ENCODE results near the gene ROCK2. TPM values are rescaled to one million over a fixed set of nuclear protein-coding genes. Genes with fewer than 3 reads are reported as not detected.

The ROCK2 gene
- total and polyA plus RNA-seq, 2 of the 8 experiments (the other 6 are each of a cell fraction or from before 2014, with no cell fraction given): 2.7 to 29.0 TPM

DNA sequence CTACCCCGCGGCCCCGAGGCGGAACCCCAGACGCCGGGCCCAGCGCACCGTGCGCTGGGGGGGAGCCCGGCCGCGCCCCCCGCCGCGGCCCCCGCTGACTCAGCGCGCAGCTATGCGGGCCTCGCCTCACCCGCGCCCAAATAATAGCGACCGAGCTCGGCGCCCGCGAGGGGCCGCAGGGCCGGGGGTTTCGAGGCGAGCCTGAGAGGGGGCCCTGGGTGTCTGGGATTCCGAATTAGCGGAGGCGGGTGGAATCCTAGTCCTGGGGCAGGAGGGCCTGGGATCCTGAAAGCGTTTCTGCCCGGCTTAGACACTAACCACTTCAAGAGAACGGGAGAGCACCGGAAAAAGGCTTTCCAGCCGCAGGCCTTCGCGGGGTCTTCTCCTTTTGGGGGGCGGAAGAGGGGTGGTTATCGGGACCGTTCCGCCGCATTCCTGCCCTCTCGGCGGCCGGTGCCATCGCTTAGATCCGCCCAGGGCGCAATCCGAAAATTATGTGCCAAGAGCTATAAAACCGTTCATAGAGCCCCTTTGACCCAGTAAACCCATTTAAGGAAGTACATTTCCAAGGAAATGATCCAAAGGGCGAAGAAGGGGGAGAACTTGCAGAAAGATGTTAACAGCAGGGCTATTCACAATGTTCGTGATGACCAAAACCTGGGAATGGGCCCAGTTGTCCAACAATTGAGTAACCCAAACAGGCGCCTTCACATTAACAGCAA is 681 bp upstream of the ROCK2 start:
- peak overlapping the region; percentile 20; the same call in 1 of the 2 replicates for H2AFZ ChIP-seq (ENCODE audit: low read length)
- no peak overlapping the region for H3K23ac ChIP-seq (ENCODE audit: insufficient read length)
- no peak overlapping the region for H2BK20ac ChIP-seq (ENCODE audit: low read length)
- H3K4me3 ChIP-seq (ENCODE audit: extremely low read depth in 1 of 4, insufficient read depth in 2 of 4, low read depth in 3 of 4, low read length in 4 of 4): peak overlapping the region; percentile 61 to 92 (median 72)
- H3K56ac ChIP-seq (replicated peaks; ENCODE audit: insufficient read length, low read depth, low read length): peak overlapping the region; percentile 54
- H3K9ac ChIP-seq (replicated peaks in 1 of 4; ENCODE audit: extremely low read depth in 1 of 4, low read depth in 3 of 4, low read length in 3 of 4): peak overlapping the region; percentile 44 to 69 (median 62)
- peak overlapping the region; percentile 81 for H3K27ac ChIP-seq (ENCODE audit: low read depth, low read length)
- no peak overlapping the region for H2BK12ac ChIP-seq (ENCODE audit: low read depth, low read length)
- H3K27me3 ChIP-seq (replicated peaks in 1 of 4; ENCODE audit: control insufficient read depth in 3 of 4, extremely low read depth in 1 of 4, insufficient read depth in 3 of 4, low read length in 3 of 4): no peaks in the 10 kb centered on the region; a peak in 1 of 7 replicates
- peaks cover 4 to 15% of the 10 kb centered on the region in 2 experiments for H4K20me1 ChIP-seq (replicated peaks in 1 of 2; ENCODE audit: control insufficient read depth in 1 of 2, insufficient read depth in 2 of 2, low read length in 2 of 2)
- WGBS, 2 experiments (ENCODE audit: extremely low coverage in 1 of 2, insufficient coverage in 1 of 2, insufficient read length in 1 of 2, insufficient replicate concordance in 2 of 2, low coverage in 1 of 2, low lambda C conversion rate in 2 of 2, missing lambda C conversion rate in 1 of 2): 3% methylated on average over 52 of the region's 58 CpGs; no CpG with 5 or more reads in 1 of the 2 experiments
- no peak overlapping the region for H3K14ac ChIP-seq (ENCODE audit: insufficient read length)
- no peak for FAIRE-seq
- peak overlapping the region; percentile 64; the same call in 1 of the 2 replicates for H4K8ac ChIP-seq (ENCODE audit: extremely low read depth, insufficient read depth, low read length)
- H2BK15ac ChIP-seq (ENCODE audit: low read length): peak overlapping the region; percentile 84; the same call in 1 of the 2 replicates
- H3K4me2 ChIP-seq (ENCODE audit: insufficient read depth in 1 of 2, low read depth in 2 of 2, low read length in 2 of 2): peak overlapping the region; percentile 73 to 79
- peaks cover 0 to 6% (median 3%) of the 10 kb centered on the region in 4 experiments; a peak in 5 of 7 replicates for H3K4me1 ChIP-seq (replicated peaks in 1 of 4; ENCODE audit: control insufficient read depth in 3 of 4, insufficient read depth in 4 of 4, low read length in 3 of 4)
- peak; percentile 10 to 73 for DNase-seq (ENCODE audit: low read depth in 1 of 2, low spot score in 2 of 2)
- H3K23me2 ChIP-seq (ENCODE audit: low read depth, low read length): peaks cover 10% of the 10 kb centered on the region
- H2BK120ac ChIP-seq (replicated peaks; ENCODE audit: low read depth, low read length): no peak overlapping the region
- H3K36me3 ChIP-seq (ENCODE audit: control insufficient read depth in 2 of 4, insufficient read depth in 4 of 4, low read length in 3 of 4): no peaks in the 10 kb centered on the region
- H4K91ac ChIP-seq (replicated peaks; ENCODE audit: insufficient read length, low read length): peak overlapping the region; percentile 94
- H4K5ac ChIP-seq (ENCODE audit: insufficient read length, low read depth, low read length): peak overlapping the region; percentile 50
- no peak overlapping the region for H2AK5ac ChIP-seq (ENCODE audit: low read depth, low read length)
- POLR2A ChIA-PET (ENCODE audit: partially characterized antibody): interaction anchor here (0.6 to 3.0 kb wide), 22 partner anchors 9 to 421 kb away, joined by 3 to 10 read pairs (median 4); partner anchors contain the start of gene SLC66A3
- H3K79me1 ChIP-seq (ENCODE audit: low read depth, low read length): 0 out of 2 replicates have a peak, but pooled peaks cover 3% of the 10 kb centered on the region
- H3K18ac ChIP-seq (ENCODE audit: extremely low read depth, low read length): peak overlapping the region; percentile 74
- H3K4ac ChIP-seq (replicated peaks; ENCODE audit: insufficient read length, low read depth, low read length): no peak overlapping the region
- H2BK5ac ChIP-seq (ENCODE audit: low read depth, low read length): peak overlapping the region; percentile 35; the same call in 1 of the 2 replicates
- CTCF ChIA-PET (ENCODE audit: partially characterized antibody): interaction anchor here (0.6 to 2.9 kb wide), 9 partner anchors 11 to 110 kb away, joined by 3 to 10 read pairs (median 3); no protein-coding TSS in a partner anchor
- peaks cover 7 to 35% of the 10 kb centered on the region in 2 experiments for H3K79me2 ChIP-seq (ENCODE audit: control insufficient read depth in 1 of 2, insufficient read depth in 2 of 2, low read length in 2 of 2)
- H3K9me3 ChIP-seq (ENCODE audit: insufficient read depth in 2 of 2, low read depth in 1 of 2, low read length in 1 of 2): no peaks in the 10 kb centered on the region
- TF ChIP-seq ASH2L (IDR thresholded peaks at IDR 0.05; ENCODE audit: low read length): peak; percentile 93
- peak; percentile 61 for TF ChIP-seq KDM4A (IDR thresholded peaks at IDR 0.05; ENCODE audit: low read depth, low read length, severe bottlenecking)
- TF ChIP-seq POLR2AphosphoS5 (IDR thresholded peaks at IDR 0.05; ENCODE audit: low read depth, low read length): no peak; the same call in 1 of the 2 replicates
- TF ChIP-seq JUN (IDR thresholded peaks at IDR 0.05; ENCODE audit: low read depth, low read length): peak; percentile 37; the same call in 1 of the 2 replicates
- TF ChIP-seq JUND (IDR thresholded peaks at IDR 0.05; ENCODE audit: low read length): peak; percentile 92
- no peak for TF ChIP-seq EZH2 (IDR thresholded peaks at IDR 0.05; ENCODE audit: low read depth, low read length, severe bottlenecking)
- TF ChIP-seq RAD21 (IDR thresholded peaks at IDR 0.05 in 1 of 2, conservative IDR thresholded peaks at IDR 0.05 in 1 of 2; ENCODE audit: low read depth in 2 of 2, low read length in 2 of 2): 0 out of 4 replicates have a peak, but pooled peaks of 1 of the 2 experiments have one; percentile 7
- TF ChIP-seq TEAD4 (IDR thresholded peaks at IDR 0.05; ENCODE audit: low read depth, low read length): peak; percentile 69; the same call in 1 of the 2 replicates
- TF ChIP-seq HDAC2 (IDR thresholded peaks at IDR 0.05; ENCODE audit: borderline replicate concordance in 1 of 2, low read depth in 2 of 2, low read length in 2 of 2): peak; percentile 41 to 58; a peak in 2 of 4 replicates
- no peak for TF ChIP-seq MAX (IDR thresholded peaks at IDR 0.05)

Measured in H1 (cell line).